ENCODE results near the gene VWA7.

- TF ChIP-seq POLR2A (IDR thresholded peaks at IDR 0.05) (no peak), POLR2AphosphoS5 (IDR thresholded peaks at IDR 0.05) (no peak)
These were observed 53.0 kb downstream of the VWA7 start for GRCh38 chr6:31723980-31724691.
